Osteoblast (primary cell): ENCODE data around the gene CDH22. TPM values are rescaled to one million over a fixed set of nuclear protein-coding genes. Genes with fewer than 3 reads are reported as not detected.
A peak's percentile ranks its signal among the peaks of the same experiment; 100 is the strongest.

Source experiments
- DNase-seq: peaks from one replicate; pipeline ENCODE4 v3.0.0; 2011; ENCODE audit warnings: low spot score, mixed read lengths; ENCODE audit not compliant: insufficient read length; ENCODE audit errors: missing footprints
- H2AFZ ChIP-seq: 2 replicates; pipeline ENCODE4 v1.6.0; 2011; ENCODE audit warnings: mild to moderate bottlenecking, low read length
- H3K27ac ChIP-seq: 2 replicates; pipeline ENCODE4 v1.5.1; 2011; ENCODE audit warnings: mild to moderate bottlenecking, low read depth, low read length, moderate library complexity
- H3K27me3 ChIP-seq: 2 replicates; pipeline ENCODE4 v1.6.0; 2012; ENCODE audit warnings: mild to moderate bottlenecking, control low read depth, inconsistent platforms, low read length, moderate library complexity; ENCODE audit not compliant: insufficient read depth
- H3K36me3 ChIP-seq: 2 replicates; pipeline ENCODE4 v1.5.1; 2011; ENCODE audit warnings: mild to moderate bottlenecking, low read length, control low read depth, moderate library complexity; ENCODE audit not compliant: insufficient read depth
- H3K4me1 ChIP-seq: 2 replicates; pipeline ENCODE4 v1.5.1; 2011; ENCODE audit warnings: mild to moderate bottlenecking, low read length, control low read depth, moderate library complexity; ENCODE audit not compliant: insufficient read depth
- H3K4me2 ChIP-seq: 2 replicates; pipeline ENCODE4 v1.6.0; 2011; ENCODE audit warnings: mild to moderate bottlenecking, low read length; ENCODE audit not compliant: insufficient read depth
- H3K4me3 ChIP-seq: fragments of 200-600 bp; sonication (generic); 3 replicates; pipeline ENCODE4 v1.5.1; 2012; ENCODE audit warnings: mild to moderate bottlenecking, low read length, inconsistent platforms; ENCODE audit not compliant: insufficient read depth
- H3K79me2 ChIP-seq: 2 replicates; pipeline ENCODE4 v1.6.0; 2012; ENCODE audit warnings: mild to moderate bottlenecking, low read length, control low read depth, inconsistent platforms; ENCODE audit not compliant: insufficient read depth
- H3K9me3 ChIP-seq: 2 replicates; pipeline ENCODE4 v1.5.1; 2011; ENCODE audit warnings: low read depth, low read length, control low read depth
- H4K20me1 ChIP-seq: 2 replicates; pipeline ENCODE4 v1.6.0; 2012; ENCODE audit warnings: mild to moderate bottlenecking, low read length, control low read depth; ENCODE audit not compliant: insufficient read depth
- CTCF ChIP-seq: IDR thresholded peaks from 2 replicates; pipeline ENCODE4 v1.5.1; 2011; ENCODE audit warnings: mild to moderate bottlenecking, low read depth, low read length, moderate library complexity; ENCODE audit errors: extremely low read depth
- total RNA-seq: library from RNA; depleted of rRNA; stranded (reverse); fragments of >200 nt; gene quantifications from 2 replicates; pipeline ENCODE4 v1.2.3, GENCODE V29; 2012

Gene CDH22
- total RNA-seq = not detected in 2 replicates

GRCh38 chr20:46308258-46309157 lies at the start of gene CDH22:
TSS of gene CDH22 (minus strand) at chr20:46308498. CDS start at chr20:46251294, 57,204 bp downstream.
- no peak for TF ChIP-seq CTCF
- Histone ChIP-seq H3K4me3 (peak within 1 kb of the TSS; percentile 37), H3K36me3 (no peaks in the 10 kb centered on the region), H3K79me2 (no peaks in the 10 kb centered on the region), H3K27ac (no peak within 1 kb of the TSS), H3K4me2 (no peak within 1 kb of the TSS), H2AFZ (peak within 1 kb of the TSS; percentile 15), H3K9me3 (no peaks in the 10 kb centered on the region), H3K27me3 (peaks cover 76% of the 10 kb centered on the region), H3K4me1 (no peaks in the 10 kb centered on the region), H4K20me1 (no peaks in the 10 kb centered on the region)
- peak; percentile 95 for DNase-seq

- H3K4me3 ChIP-seq = no peak overlapping the region
- no peak for TF ChIP-seq CTCF
- H3K4me2 ChIP-seq = peak overlapping the region; percentile 18
- DNase-seq = peak; percentile 90
- H3K9me3 ChIP-seq = no peaks in the 10 kb centered on the region
- H4K20me1 ChIP-seq = peaks cover 36% of the 10 kb centered on the region
- no peaks in the 10 kb centered on the region for H3K27me3 ChIP-seq
- no peak overlapping the region for H3K27ac ChIP-seq
- no peak overlapping the region for H2AFZ ChIP-seq
- peaks cover 16% of the 10 kb centered on the region for H3K36me3 ChIP-seq
- peaks cover 6% of the 10 kb centered on the region for H3K4me1 ChIP-seq
- H3K79me2 ChIP-seq = peaks cover 38% of the 10 kb centered on the region
These were observed 48.8 kb upstream of the CDH22 start for GRCh38 chr20:46357030-46357514.

- H2AFZ ChIP-seq = no peak overlapping the region
- peaks cover 29% of the 10 kb centered on the region for H4K20me1 ChIP-seq
- no peak overlapping the region for H3K4me2 ChIP-seq
- no peak overlapping the region for H3K27ac ChIP-seq
- peaks cover 32% of the 10 kb centered on the region for H3K79me2 ChIP-seq
- DNase-seq = peak; percentile 55
- H3K4me3 ChIP-seq = no peak overlapping the region
- peaks cover 20% of the 10 kb centered on the region for H3K36me3 ChIP-seq
- no peaks in the 10 kb centered on the region for H3K9me3 ChIP-seq
- H3K27me3 ChIP-seq = no peaks in the 10 kb centered on the region
- no peak for TF ChIP-seq CTCF
- peaks cover 4% of the 10 kb centered on the region for H3K4me1 ChIP-seq
These were observed 48.1 kb upstream of the CDH22 start for GRCh38 chr20:46356195-46357029.

GRCh38 chr20:46355778-46356177 lies 47.5 kb upstream of the CDH22 start:
- no peak overlapping the region for H3K27ac ChIP-seq
- TF ChIP-seq CTCF = no peak
- peaks cover 10% of the 10 kb centered on the region for H3K4me1 ChIP-seq
- no peak overlapping the region for H2AFZ ChIP-seq
- H3K27me3 ChIP-seq = no peaks in the 10 kb centered on the region
- peak; percentile 68 for DNase-seq
- H3K4me3 ChIP-seq = no peak overlapping the region
- H3K9me3 ChIP-seq = no peaks in the 10 kb centered on the region
- H4K20me1 ChIP-seq = peaks cover 24% of the 10 kb centered on the region
- peaks cover 26% of the 10 kb centered on the region for H3K79me2 ChIP-seq
- peaks cover 24% of the 10 kb centered on the region for H3K36me3 ChIP-seq
- H3K4me2 ChIP-seq = no peak overlapping the region
